Kidney (tissue), 14 donors: ENCODE measurements around the gene WDFY4. TPM values are rescaled to one million over a fixed set of nuclear protein-coding genes. Genes with fewer than 3 reads are reported as not detected.

Experiments used
- DNase-seq, 5 donors: peaks; one replicate each; pipeline ENCODE4 v3.0.0-alpha.2; 2013 to 2020
- FAIRE-seq: peaks from 2 replicates; lab custom pipeline; 2012; peaks lifted over from hg19 to GRCh38; lab: Jason Lieb, UNC
- H3K27ac ChIP-seq, 2 donors: one replicate each; pipeline ENCODE4 v1.7.0; 2013; ENCODE audit warnings: low read depth in 2 of 2, low read length in 2 of 2, inconsistent platforms in 1 of 2
- H3K27me3 ChIP-seq: one replicate; pipeline ENCODE4 v1.7.1; 2013; ENCODE audit warnings: low read length, inconsistent platforms; ENCODE audit not compliant: control insufficient read depth, insufficient read depth
- H3K36me3 ChIP-seq, 3 donors: one replicate each; pipeline versions ENCODE4 v1.7.0 to v1.7.1; 2013; ENCODE audit warnings: low read length in 3 of 3, control low read depth in 1 of 3, inconsistent platforms in 1 of 3; ENCODE audit not compliant: insufficient read depth in 3 of 3, control insufficient read depth in 2 of 3
- H3K4me1 ChIP-seq, 3 donors: one replicate each; pipeline versions ENCODE4 v1.7.0 to v1.7.1; 2013; ENCODE audit warnings: low read length in 3 of 3, inconsistent platforms in 1 of 3, low read depth in 1 of 3; ENCODE audit not compliant: control insufficient read depth in 2 of 3, insufficient read depth in 2 of 3
- H3K4me3 ChIP-seq, 3 donors: one replicate each; pipeline versions ENCODE4 v1.7.0 to v1.8.1; 2013; ENCODE audit warnings: low read length in 3 of 3, control low read depth in 1 of 3, inconsistent platforms in 1 of 3
- H3K9ac ChIP-seq, 3 donors: one replicate each; pipeline versions ENCODE4 v1.7.0 to v1.7.1; 2013; ENCODE audit warnings: low read length in 3 of 3, control low read depth in 1 of 3, inconsistent platforms in 1 of 3
- H3K9me3 ChIP-seq, 3 donors: one replicate each; pipeline versions ENCODE4 v1.7.0 to v1.7.1; 2013; ENCODE audit warnings: low read length in 3 of 3, control low read depth in 1 of 3, inconsistent platforms in 1 of 3; ENCODE audit not compliant: control insufficient read depth in 2 of 3, insufficient read depth in 1 of 3
- CTCF ChIP-seq: IDR thresholded peaks from 3 replicates; pipeline ENCODE4 v1.5.1; 2012; ENCODE audit warnings: mild to moderate bottlenecking, moderate library complexity, borderline replicate concordance; ENCODE audit not compliant: insufficient read depth; ENCODE audit errors: extremely low read depth
- intact Hi-C: fragments of 100-400 bp; cut with DNase I; formaldehyde crosslinking; loops from one replicate; pipeline ENCODE4 v1.11.1; 2022
- polyA plus RNA-seq: library from polyadenylated mRNA; stranded (reverse); fragments of 350-450 nt; fragmentation: Illumina TruSeq; extraction: RNeasy Lipid Tissue Mini Kit (QIAGEN cat#74804); gene quantifications from one replicate; pipeline ENCODE4 v1.2.3, GENCODE V29; 2014; ENCODE audit warnings: low read depth, low replicate concordance; ENCODE audit not compliant: insufficient read depth
- total RNA-seq: library from RNA; stranded (reverse); fragmentation: NEBNext Ultra II Directional; extraction: Animal tissue kit (Norgen Biotek cat#: 25700); gene quantifications from one replicate; pipeline ENCODE4 v1.2.1, GENCODE V29; 2021
- donor health status: control.
- donor health status: control.
- donor health status: control.
- donor health status: control.
- donor health status: control.
- donor health status: DM: yes; HTN: yes; CAD: no.
- donor health status: Normal renal cell carcinoma (clear cell type).

Gene WDFY4
- total and polyA plus RNA-seq, 2 donors from 2014 or later = 1.7 to 13.3 TPM

GRCh38 chr10:48716416-48716815 is 31.7 kb downstream of the WDFY4 start:
- Histone ChIP-seq H3K27me3 (no peaks in the 10 kb centered on the region), H3K27ac (no peak overlapping the region), H3K4me3 (no peak overlapping the region), H3K9ac (no peak overlapping the region), H3K9me3 (peaks cover 0 to 10% (median 0%) of the 10 kb centered on the region in 3 donors), H3K36me3 (no peaks in the 10 kb centered on the region), H3K4me1 (peaks cover 0 to 7% (median 0%) of the 10 kb centered on the region in 3 donors)
- no peak for FAIRE-seq
- intact Hi-C loops = no loop called here
- DNase-seq = no peak
- TF ChIP-seq CTCF = no peak

- intact Hi-C loops = no loop called here
Measured at GRCh38 chr10:48720611-48721010, 35.9 kb downstream of the WDFY4 start.

DNA sequence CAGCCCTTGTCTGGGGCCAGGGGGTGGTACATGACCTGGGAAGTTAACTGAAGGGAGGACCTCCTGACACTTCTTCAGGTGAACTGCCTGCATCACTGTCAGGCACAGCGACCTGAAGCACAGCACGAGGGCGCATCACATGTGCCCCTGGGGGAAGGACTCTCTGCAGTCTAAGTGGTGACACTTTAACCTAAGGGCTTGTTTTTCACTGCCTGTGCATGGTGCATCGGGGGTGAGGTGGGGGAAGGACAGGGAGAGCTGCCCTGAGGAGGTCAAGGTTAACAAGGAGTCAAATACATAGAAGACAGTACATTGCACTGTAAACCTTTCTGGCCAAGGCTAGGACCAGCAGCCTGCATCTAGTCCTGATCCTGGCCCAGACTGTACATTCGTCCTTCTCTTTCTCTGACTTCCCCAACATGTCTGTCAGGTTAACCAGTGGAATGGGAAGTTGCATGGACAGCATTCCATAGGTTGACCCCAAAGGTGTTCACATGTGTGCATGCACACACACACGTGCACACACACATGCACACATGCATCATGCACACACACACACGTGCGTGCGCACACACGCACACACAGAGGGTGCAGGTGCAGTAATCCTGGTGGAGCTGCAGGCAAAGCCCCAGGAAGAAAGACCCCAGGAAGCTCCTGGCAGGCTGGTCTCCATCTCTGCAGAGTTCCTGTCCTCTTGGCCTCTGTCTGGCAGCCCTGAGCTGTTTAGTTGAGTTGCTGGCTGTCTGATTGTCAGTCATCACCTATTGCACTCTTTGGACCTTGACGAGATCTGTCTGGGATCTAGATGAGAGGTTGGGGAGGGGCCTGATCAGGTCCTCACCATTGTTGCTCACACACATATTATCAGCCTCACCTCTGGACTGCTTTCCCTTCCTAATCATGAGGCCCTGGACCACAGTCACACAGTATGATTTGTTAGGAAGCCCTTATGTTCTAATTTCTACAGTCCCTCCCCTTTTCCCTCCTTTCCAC is 37.8 kb downstream of the WDFY4 start:
- H3K4me3 ChIP-seq = peak overlapping the region in 1 of 3 donors; percentile 15
- DNase-seq (peak in 1 of 5 donors; percentile 12), FAIRE-seq (no peak)
- H3K36me3 ChIP-seq = no peaks in the 10 kb centered on the region
- peaks cover 0 to 11% (median 7%) of the 10 kb centered on the region in 3 donors for H3K4me1 ChIP-seq
- H3K27me3 ChIP-seq = no peaks in the 10 kb centered on the region
- intact Hi-C loops = no loop called here
- TF ChIP-seq CTCF = no peak
- no peak overlapping the region for H3K9ac ChIP-seq
- H3K9me3 ChIP-seq = no peaks in the 10 kb centered on the region
- peak overlapping the region in 1 of 2 donors; percentile 8 for H3K27ac ChIP-seq

More at GRCh38 chr10:48720611-48721010, 35.9 kb downstream of the WDFY4 start:
- TF ChIP-seq CTCF = no peak
- Histone ChIP-seq H3K9ac (no peak overlapping the region), H3K4me3 (peak overlapping the region in 1 of 3 donors; percentile 15), H3K36me3 (no peaks in the 10 kb centered on the region), H3K27me3 (no peaks in the 10 kb centered on the region), H3K9me3 (no peaks in the 10 kb centered on the region), H3K4me1 (peaks cover 0 to 11% (median 7%) of the 10 kb centered on the region in 3 donors), H3K27ac (peak overlapping the region in 1 of 2 donors; percentile 23)
- FAIRE-seq (no peak), DNase-seq (peak in 1 of 5 donors; percentile 23)
